ENCODE measurements around the gene LYRM9.

- no peak for TF ChIP-seq POLR2AphosphoS5 (IDR thresholded peaks at IDR 0.05; ENCODE audit: low read depth, low read length)
- no peak for TF ChIP-seq POLR2A (IDR thresholded peaks at IDR 0.05; ENCODE audit: low read depth, low read length)
These were observed 13.5 kb upstream of the LYRM9 start for GRCh38 chr17:27906623-27907022.
